HepG2 (cell line): ENCODE measurements around the gene RTN4. TPM values are rescaled to one million over a fixed set of nuclear protein-coding genes. Genes with fewer than 3 reads are reported as not detected.
A peak's percentile ranks its signal among the peaks of the same experiment; 100 is the strongest.

ENCODE experiments used
- ATAC-seq: fragments of 200-7000 bp; cut with Tn5 transposase; 3 replicates; pipeline ENCODE4 v1.9.1; 2020; ENCODE audit warnings: mild to moderate bottlenecking, moderate library complexity
- BruUV-seq: library from RNA; stranded (reverse); fragments of 400-500 nt; replicated peaks from 2 replicates; lab custom pipeline; 2021; lab: Mats Ljungman, UMichigan
- CTCF ChIA-PET: fragments of 300-600 bp; formaldehyde crosslinking; extraction: SDS; loops from one replicate; lab custom pipeline; 2021; ENCODE audit warnings: low total read pairs, inconsistent platforms, low intra/inter-chr PET ratio; lab: Yijun Ruan, JAX
- POLR2A ChIA-PET: fragments of 350-600 bp; sonication (Branson Sonifier 250); formaldehyde crosslinking; loops from one replicate; lab custom pipeline; 2020; ENCODE audit warnings: antibody characterized with exemption, inconsistent platforms; lab: Yijun Ruan, JAX
- DNase-seq: peaks from one replicate; pipeline ENCODE4 v3.0.0-alpha.2; 2015; ENCODE audit warnings: low spot score
- FAIRE-seq: peaks from 3 replicates; lab custom pipeline; 2011; peaks lifted over from hg19 to GRCh38; lab: Jason Lieb, UNC
- H2AFZ ChIP-seq: one replicate; pipeline ENCODE4 v1.6.1; 2011; ENCODE audit warnings: low read length, inconsistent platforms
- H3K27ac ChIP-seq: fragments of 300-600 bp; 3 replicates; pipeline ENCODE4 v1.8.0; 2011; ENCODE audit warnings: mixed run types, mild to moderate bottlenecking, mixed read lengths, low read length, inconsistent platforms; ENCODE audit not compliant: insufficient read depth; ENCODE audit errors: extremely low read length
- H3K27me3 ChIP-seq, 2 experiments: fragments of 200-600 bp in 1 of 2; 2 replicates in 1 of 2; 3 replicates in 1 of 2; pipeline versions ENCODE4 v1.6.0 to v1.8.0; 2011; ENCODE audit warnings: low read length in 2 of 2, mild to moderate bottlenecking in 2 of 2, moderate library complexity in 2 of 2, inconsistent platforms in 1 of 2; ENCODE audit not compliant: insufficient read depth in 2 of 2, control insufficient read depth in 1 of 2
- H3K36me3 ChIP-seq, 2 experiments: fragments of 200-600 bp in 1 of 2; replicated peaks in 1 of 2; 2 replicates in 1 of 2; 3 replicates in 1 of 2; pipeline versions ENCODE4 v1.5.1 to v1.8.0; 2011; ENCODE audit warnings: low read length in 2 of 2, inconsistent platforms in 1 of 2; ENCODE audit not compliant: insufficient read depth in 2 of 2, control insufficient read depth in 1 of 2
- H3K4me1 ChIP-seq: 2 replicates; pipeline ENCODE4 v1.5.1; 2012; ENCODE audit warnings: low read length, inconsistent platforms; ENCODE audit not compliant: insufficient read depth
- H3K4me2 ChIP-seq: 2 replicates; pipeline ENCODE4 v1.6.0; 2011; ENCODE audit warnings: low read depth, low read length, inconsistent platforms
- H3K4me3 ChIP-seq, 3 experiments: fragments of 200-600 bp in 1 of 3; sonication (generic), shearing (Covaris generic) in 1 of 3; replicated peaks in 1 of 3; 2 replicates each; pipeline ENCODE4 v1.5.1; 2011 to 2016; ENCODE audit warnings: low read length in 3 of 3, inconsistent platforms in 2 of 3, low read depth in 2 of 3, mild to moderate bottlenecking in 2 of 3, control low read depth in 1 of 3, mixed read lengths in 1 of 3; ENCODE audit not compliant: insufficient read depth in 1 of 3
- H3K79me2 ChIP-seq: one replicate; pipeline ENCODE4 v1.6.1; 2011; ENCODE audit warnings: low read length, inconsistent platforms; ENCODE audit not compliant: insufficient read depth
- H3K9ac ChIP-seq: 2 replicates; pipeline ENCODE4 v1.6.0; 2011; ENCODE audit warnings: mild to moderate bottlenecking, low read depth, low read length, inconsistent platforms; ENCODE audit not compliant: insufficient read depth
- H3K9me3 ChIP-seq: 2 replicates; pipeline ENCODE4 v1.5.1; 2012; ENCODE audit warnings: mild to moderate bottlenecking, low read length
- H4K20me1 ChIP-seq: 2 replicates; pipeline ENCODE4 v1.6.0; 2011; ENCODE audit warnings: inconsistent platforms, mild to moderate bottlenecking, low read length, moderate library complexity; ENCODE audit not compliant: insufficient read depth
- HMG20A ChIP-seq: IDR thresholded peaks from 2 replicates; pipeline ENCODE4 v1.6.1; 2016; ENCODE audit warnings: borderline replicate concordance
- HNRNPUL1 ChIP-seq: fragments of 200-400 bp; formaldehyde crosslinking; IDR thresholded peaks from 2 replicates; pipeline ENCODE4 v1.6.1; 2017; ENCODE audit warnings: low read depth, mild to moderate bottlenecking, low read length, moderate library complexity
- MAFK ChIP-seq, 2 experiments: IDR thresholded peaks in 1 of 2; conservative IDR thresholded peaks in 1 of 2; 2 replicates each; pipeline ENCODE4 v1.6.1; 2011; ENCODE audit warnings: improper control_type of control experiment in 2 of 2, low read length in 2 of 2
- MIER2 ChIP-seq: IDR thresholded peaks from 2 replicates; pipeline ENCODE4 v1.6.1; 2016; ENCODE audit warnings: missing biosample characterization, missing genetic modification reagents
- PAF1 ChIP-seq: IDR thresholded peaks from 2 replicates; pipeline ENCODE4 v1.6.1; 2016; ENCODE audit warnings: missing genetic modification reagents, missing compliant biosample characterization
- TBP ChIP-seq: sonication (generic); formaldehyde crosslinking; IDR thresholded peaks from 2 replicates; pipeline ENCODE4 v1.5.0; 2020; ENCODE audit warnings: missing genetic modification reagents
- ZNF737 ChIP-seq: sonication (generic); formaldehyde crosslinking; IDR thresholded peaks from 2 replicates; pipeline ENCODE4 v1.5.0; 2020; ENCODE audit warnings: missing genetic modification reagents, mild to moderate bottlenecking, borderline replicate concordance
- WGBS: methylation state at CpG from one replicate; pipeline ENCODE4 v1.1.6; 2017; ENCODE audit warnings: low lambda C conversion rate; 5-methylcytosine and 5-hydroxymethylcytosine counted together
- in situ Hi-C: cut with HindIII; loops from 2 replicates; pipeline ENCODE4 v1.10.0; 2017; ENCODE audit warnings: low pct_unique_long_range_greater_than_20kb; ENCODE audit not compliant: extremely low pct_ligation_motif_present
- intact Hi-C: fragments of 100-400 bp; cut with micrococcal nuclease; formaldehyde crosslinking; loops from one replicate; pipeline ENCODE4 v1.10.0; 2022; ENCODE audit not compliant: unreplicated experiment
- polyA plus RNA-seq, 8 experiments: library from polyadenylated mRNA; depleted of rRNA in 3 of 8; stranded (reverse) in 7 of 8; unstranded in 1 of 8; fragments of >200 nt; fragmentation: Illumina TruSeq in 4 of 8; extraction: Trizol in 4 of 8; gene quantifications; 2 replicates each; pipeline versions ENCODE4 v1.2.1 to v1.2.3, GENCODE V29; 2011 to 2016; ENCODE audit warnings: low read depth in 4 of 8, missing spikeins in 1 of 8, mixed read lengths in 1 of 8; ENCODE audit not compliant: insufficient read depth in 1 of 8
- total RNA-seq, 5 experiments: library from RNA; depleted of rRNA; stranded (reverse); fragments of >200 nt; fragmentation: Illumina TruSeq; extraction: Trizol; gene quantifications; 2 replicates each; pipeline ENCODE4 v1.2.3, GENCODE V29; 2016; ENCODE audit warnings: low read depth in 1 of 5
- TF ChIP-seq, protein P1 (sequence below): sonication (generic); formaldehyde crosslinking; IDR thresholded peaks from 2 replicates; pipeline ENCODE4 v1.5.0; 2020; ENCODE audit warnings: mild to moderate bottlenecking, missing genetic modification reagents, borderline replicate concordance
- TF ChIP-seq, protein P2 (sequence below): sonication (generic); formaldehyde crosslinking; IDR thresholded peaks from 2 replicates; pipeline ENCODE4 v1.4.0; 2020; ENCODE audit warnings: missing genetic modification reagents

Gene RTN4
- total and polyA plus RNA-seq, 2 of the 13 experiments (the other 11 are each of a cell fraction or from before 2014, with no cell fraction given): 98.4 to 133 TPM

DNA sequence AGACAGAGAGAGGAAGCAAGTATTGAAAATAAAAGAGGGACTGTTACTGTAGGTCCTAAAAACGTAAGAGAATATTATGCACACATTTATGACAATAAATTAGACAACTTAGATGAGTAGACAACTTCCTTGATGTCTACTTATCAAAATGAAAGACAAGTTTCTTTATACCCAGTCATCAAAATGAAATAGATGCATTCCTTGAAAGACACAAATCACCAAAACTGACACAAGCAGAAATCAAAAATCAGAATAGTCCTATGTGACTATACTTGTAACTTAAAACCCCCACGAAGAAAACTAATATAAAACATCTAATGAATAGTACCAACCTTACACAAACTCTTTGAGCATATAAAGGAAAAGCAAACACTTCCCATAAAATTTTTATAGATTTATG is 14.5 kb downstream of the RTN4 start:
- TF ChIP-seq, protein P1, sequence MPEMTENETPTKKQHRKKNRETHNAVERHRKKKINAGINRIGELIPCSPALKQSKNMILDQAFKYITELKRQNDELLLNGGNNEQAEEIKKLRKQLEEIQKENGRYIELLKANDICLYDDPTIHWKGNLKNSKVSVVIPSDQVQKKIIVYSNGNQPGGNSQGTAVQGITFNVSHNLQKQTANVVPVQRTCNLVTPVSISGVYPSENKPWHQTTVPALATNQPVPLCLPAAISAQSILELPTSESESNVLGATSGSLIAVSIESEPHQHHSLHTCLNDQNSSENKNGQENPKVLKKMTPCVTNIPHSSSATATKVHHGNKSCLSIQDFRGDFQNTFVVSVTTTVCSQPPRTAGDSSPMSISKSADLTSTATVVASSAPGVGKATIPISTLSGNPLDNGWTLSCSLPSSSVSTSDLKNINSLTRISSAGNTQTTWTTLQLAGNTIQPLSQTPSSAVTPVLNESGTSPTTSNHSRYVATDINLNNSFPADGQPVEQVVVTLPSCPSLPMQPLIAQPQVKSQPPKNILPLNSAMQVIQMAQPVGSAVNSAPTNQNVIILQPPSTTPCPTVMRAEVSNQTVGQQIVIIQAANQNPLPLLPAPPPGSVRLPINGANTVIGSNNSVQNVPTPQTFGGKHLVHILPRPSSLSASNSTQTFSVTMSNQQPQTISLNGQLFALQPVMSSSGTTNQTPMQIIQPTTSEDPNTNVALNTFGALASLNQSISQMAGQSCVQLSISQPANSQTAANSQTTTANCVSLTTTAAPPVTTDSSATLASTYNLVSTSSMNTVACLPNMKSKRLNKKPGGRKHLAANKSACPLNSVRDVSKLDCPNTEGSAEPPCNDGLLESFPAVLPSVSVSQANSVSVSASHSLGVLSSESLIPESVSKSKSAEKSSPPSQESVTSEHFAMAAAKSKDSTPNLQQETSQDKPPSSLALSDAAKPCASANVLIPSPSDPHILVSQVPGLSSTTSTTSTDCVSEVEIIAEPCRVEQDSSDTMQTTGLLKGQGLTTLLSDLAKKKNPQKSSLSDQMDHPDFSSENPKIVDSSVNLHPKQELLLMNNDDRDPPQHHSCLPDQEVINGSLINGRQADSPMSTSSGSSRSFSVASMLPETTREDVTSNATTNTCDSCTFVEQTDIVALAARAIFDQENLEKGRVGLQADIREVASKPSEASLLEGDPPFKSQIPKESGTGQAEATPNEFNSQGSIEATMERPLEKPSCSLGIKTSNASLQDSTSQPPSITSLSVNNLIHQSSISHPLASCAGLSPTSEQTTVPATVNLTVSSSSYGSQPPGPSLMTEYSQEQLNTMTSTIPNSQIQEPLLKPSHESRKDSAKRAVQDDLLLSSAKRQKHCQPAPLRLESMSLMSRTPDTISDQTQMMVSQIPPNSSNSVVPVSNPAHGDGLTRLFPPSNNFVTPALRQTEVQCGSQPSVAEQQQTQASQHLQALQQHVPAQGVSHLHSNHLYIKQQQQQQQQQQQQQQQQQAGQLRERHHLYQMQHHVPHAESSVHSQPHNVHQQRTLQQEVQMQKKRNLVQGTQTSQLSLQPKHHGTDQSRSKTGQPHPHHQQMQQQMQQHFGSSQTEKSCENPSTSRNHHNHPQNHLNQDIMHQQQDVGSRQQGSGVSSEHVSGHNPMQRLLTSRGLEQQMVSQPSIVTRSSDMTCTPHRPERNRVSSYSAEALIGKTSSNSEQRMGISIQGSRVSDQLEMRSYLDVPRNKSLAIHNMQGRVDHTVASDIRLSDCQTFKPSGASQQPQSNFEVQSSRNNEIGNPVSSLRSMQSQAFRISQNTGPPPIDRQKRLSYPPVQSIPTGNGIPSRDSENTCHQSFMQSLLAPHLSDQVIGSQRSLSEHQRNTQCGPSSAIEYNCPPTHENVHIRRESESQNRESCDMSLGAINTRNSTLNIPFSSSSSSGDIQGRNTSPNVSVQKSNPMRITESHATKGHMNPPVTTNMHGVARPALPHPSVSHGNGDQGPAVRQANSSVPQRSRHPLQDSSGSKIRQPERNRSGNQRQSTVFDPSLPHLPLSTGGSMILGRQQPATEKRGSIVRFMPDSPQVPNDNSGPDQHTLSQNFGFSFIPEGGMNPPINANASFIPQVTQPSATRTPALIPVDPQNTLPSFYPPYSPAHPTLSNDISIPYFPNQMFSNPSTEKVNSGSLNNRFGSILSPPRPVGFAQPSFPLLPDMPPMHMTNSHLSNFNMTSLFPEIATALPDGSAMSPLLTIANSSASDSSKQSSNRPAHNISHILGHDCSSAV (CRISPR knock-in tag): no peak
- TF ChIP-seq, protein P2, sequence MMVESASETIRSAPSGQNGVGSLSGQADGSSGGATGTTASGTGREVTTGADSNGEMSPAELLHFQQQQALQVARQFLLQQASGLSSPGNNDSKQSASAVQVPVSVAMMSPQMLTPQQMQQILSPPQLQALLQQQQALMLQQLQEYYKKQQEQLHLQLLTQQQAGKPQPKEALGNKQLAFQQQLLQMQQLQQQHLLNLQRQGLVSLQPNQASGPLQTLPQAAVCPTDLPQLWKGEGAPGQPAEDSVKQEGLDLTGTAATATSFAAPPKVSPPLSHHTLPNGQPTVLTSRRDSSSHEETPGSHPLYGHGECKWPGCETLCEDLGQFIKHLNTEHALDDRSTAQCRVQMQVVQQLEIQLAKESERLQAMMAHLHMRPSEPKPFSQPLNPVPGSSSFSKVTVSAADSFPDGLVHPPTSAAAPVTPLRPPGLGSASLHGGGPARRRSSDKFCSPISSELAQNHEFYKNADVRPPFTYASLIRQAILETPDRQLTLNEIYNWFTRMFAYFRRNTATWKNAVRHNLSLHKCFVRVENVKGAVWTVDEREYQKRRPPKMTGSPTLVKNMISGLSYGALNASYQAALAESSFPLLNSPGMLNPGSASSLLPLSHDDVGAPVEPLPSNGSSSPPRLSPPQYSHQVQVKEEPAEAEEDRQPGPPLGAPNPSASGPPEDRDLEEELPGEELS (CRISPR knock-in tag): no peak
- TF ChIP-seq MAFK (conservative IDR thresholded peaks at IDR 0.05 in 1 of 2, IDR thresholded peaks at IDR 0.05 in 1 of 2; ENCODE audit: low read length in 2 of 2) (0 out of 4 replicates have a peak, but pooled peaks of 1 of the 2 experiments have one; percentile 8), HMG20A (CRISPR knock-in tag) (no peak), PAF1 (no peak), HNRNPUL1 (no peak), TBP (CRISPR knock-in tag) (no peak), ZNF737 (CRISPR knock-in tag) (no peak), MIER2 (CRISPR knock-in tag) (no peak)
- peaks cover 28% of the 10 kb centered on the region; the same call in 1 of the 2 replicates for H4K20me1 ChIP-seq
- no peaks in the 10 kb centered on the region for H3K27me3 ChIP-seq
- DNase-seq (no peak), ATAC-seq (no peak), FAIRE-seq (no peak)
- H3K79me2 ChIP-seq: peaks cover 99% of the 10 kb centered on the region
- H3K9me3 ChIP-seq: no peaks in the 10 kb centered on the region
- in situ Hi-C loops: no loop called here
- intact Hi-C loops: no loop called here
- H3K27ac ChIP-seq: no peak overlapping the region
- no peak overlapping the region for H2AFZ ChIP-seq
- H3K9ac ChIP-seq: no peak overlapping the region
- peaks cover 43% of the 10 kb centered on the region for H3K4me1 ChIP-seq
- ChIA-PET CTCF (no interaction called here), POLR2A (no interaction called here)
- H3K4me3 ChIP-seq: no peak overlapping the region
- 59% methylated on average over 2 of the region's 2 CpGs for whole genome bisulfite sequencing
- H3K36me3 ChIP-seq: no peaks in the 10 kb centered on the region
- no peak overlapping the region for H3K4me2 ChIP-seq
- BruUV-seq: no TSS peak
